Stimulated activated CD8-positive, alpha-beta memory T cell treated with anti-CD3 and anti-CD28 coated beads, Interleukin-12 subunit alpha, Interleukin-12 subunit beta, amount 100 ng/mL, for 1 hour (primary cell): ENCODE data around the gene NR2C1.
"Not testable (repeated sequence)": the region's sequence is repeated elsewhere in the genome, so short reads cannot be mapped to it uniquely, and the experiment has no call there.

Source experiments
- DNase-seq: peaks from one replicate; pipeline ENCODE4 v3.0.0-alpha.2; 2020; ENCODE audit warnings: low read depth

NR2C1 gene

GRCh38 chr12:95072900-95073697, at the start of gene NR2C1:
NR2C1 (minus strand) TSS chr12:95073618; CDS start chr12:95067384, 6,234 bp downstream.
- DNase-seq, result peak; percentile 85

- DNase-seq, result no peak
These were observed 45.4 kb upstream of the NR2C1 start for GRCh38 chr12:95118788-95119179.

- no peak for DNase-seq
These were observed 44.8 kb upstream of the NR2C1 start for GRCh38 chr12:95118138-95118787.

- DNase-seq, result peak; percentile 50
These were observed 43.8 kb upstream of the NR2C1 start for GRCh38 chr12:95117178-95117599.

- DNase-seq, result no peak
These were observed 43.4 kb upstream of the NR2C1 start for GRCh38 chr12:95116773-95117172.

GRCh38 chr12:95116341-95116740, 42.9 kb upstream of the NR2C1 start:
- no peak for DNase-seq

- DNase-seq, result no peak
These were observed 42.2 kb upstream of the NR2C1 start for GRCh38 chr12:95115641-95116040.

- DNase-seq, result no peak
These were observed 41.5 kb upstream of the NR2C1 start for GRCh38 chr12:95114766-95115405.

- no peak for DNase-seq
These were observed 33.9 kb upstream of the NR2C1 start for GRCh38 chr12:95107362-95107761.

- no peak for DNase-seq
These were observed 32.1 kb upstream of the NR2C1 start for GRCh38 chr12:95105540-95105939.

- no peak for DNase-seq
These were observed 31.6 kb upstream of the NR2C1 start for GRCh38 chr12:95104919-95105452.

GRCh38 chr12:95102916-95103671, 29.7 kb upstream of the NR2C1 start:
- no peak for DNase-seq

- DNase-seq, result not testable (repeated sequence)
These were observed 28.5 kb upstream of the NR2C1 start for GRCh38 chr12:95101957-95102356.

- no peak for DNase-seq
These were observed 27.1 kb upstream of the NR2C1 start for GRCh38 chr12:95100264-95101190.

GRCh38 chr12:95099270-95099790, 25.9 kb upstream of the NR2C1 start:
- no peak for DNase-seq

GRCh38 chr12:95096852-95097251, 23.4 kb upstream of the NR2C1 start:
- DNase-seq, result no peak

GRCh38 chr12:95096378-95096777, 23.0 kb upstream of the NR2C1 start:
- DNase-seq, result no peak

- not testable (repeated sequence) for DNase-seq
These were observed 22.4 kb upstream of the NR2C1 start for GRCh38 chr12:95095866-95096265.

GRCh38 chr12:95089462-95089861, 16.0 kb upstream of the NR2C1 start:
- no peak for DNase-seq

- no peak for DNase-seq
These were observed 15.0 kb upstream of the NR2C1 start for GRCh38 chr12:95088379-95088778.

GRCh38 chr12:95085612-95086011, 12.2 kb upstream of the NR2C1 start:
- DNase-seq, result no peak
